ENCODE data around the gene SOCS6. TPM values are rescaled to one million over a fixed set of nuclear protein-coding genes. Genes with fewer than 3 reads are reported as not detected.

Gene SOCS6
- total and polyA plus RNA-seq, 8 donors: 18.0 to 26.6 (median 22.3) TPM

- H3K27ac ChIP-seq: no peak overlapping the region
- H3K4me1 ChIP-seq: peaks cover 18 to 47% of the 10 kb centered on the region in 2 donors
- no peaks in the 10 kb centered on the region for H3K36me3 ChIP-seq
- no peak overlapping the region for H3K4me3 ChIP-seq
- ATAC-seq (no peak), DNase-seq (no peak)
- no peak for TF ChIP-seq CTCF (IDR thresholded peaks at IDR 0.05)
- intact Hi-C loops (cut with DNase I): loop anchor here in 1 of 2 donors (10.0 kb wide), 1 partner anchor 132 kb away; no protein-coding TSS in a partner anchor
- peaks cover 0 to 11% of the 10 kb centered on the region in 2 donors for H3K27me3 ChIP-seq
- no peaks in the 10 kb centered on the region for H3K9me3 ChIP-seq
These were observed 3.8 kb downstream of the SOCS6 start for GRCh38 chr18:70292628-70293027.

GRCh38 chr18:70293166-70293565, 4.3 kb downstream of the SOCS6 start:
- no peak overlapping the region for H3K4me3 ChIP-seq
- ATAC-seq (no peak), DNase-seq (no peak)
- no peak for TF ChIP-seq CTCF (IDR thresholded peaks at IDR 0.05)
- no peaks in the 10 kb centered on the region for H3K36me3 ChIP-seq
- peaks cover 0 to 8% of the 10 kb centered on the region in 2 donors for H3K27me3 ChIP-seq
- peaks cover 18 to 47% of the 10 kb centered on the region in 2 donors for H3K4me1 ChIP-seq
- no peak overlapping the region for H3K27ac ChIP-seq
- intact Hi-C loops (cut with DNase I): loop anchor here in 1 of 2 donors (10.0 kb wide), 1 partner anchor 132 kb away; no protein-coding TSS in a partner anchor
- H3K9me3 ChIP-seq: no peaks in the 10 kb centered on the region

GRCh38 chr18:70294471-70295191, 5.8 kb downstream of the SOCS6 start:
- intact Hi-C loops (cut with DNase I): loop anchor here in 1 of 2 donors (10.0 kb wide), 1 partner anchor 130 kb away; no protein-coding TSS in a partner anchor
- Histone ChIP-seq H3K36me3 (no peaks in the 10 kb centered on the region), H3K27me3 (no peaks in the 10 kb centered on the region), H3K4me1 (peaks cover 18 to 47% of the 10 kb centered on the region in 2 donors), H3K4me3 (no peak overlapping the region), H3K27ac (no peak overlapping the region), H3K9me3 (no peaks in the 10 kb centered on the region)
- TF ChIP-seq CTCF (IDR thresholded peaks at IDR 0.05): no peak
- DNase-seq: no peak
- no peak for ATAC-seq

- Histone ChIP-seq H3K27ac (no peak overlapping the region), H3K4me1 (peaks cover 14 to 41% of the 10 kb centered on the region in 2 donors), H3K27me3 (no peaks in the 10 kb centered on the region), H3K4me3 (no peak overlapping the region), H3K36me3 (no peaks in the 10 kb centered on the region), H3K9me3 (no peaks in the 10 kb centered on the region)
- ATAC-seq: no peak
- intact Hi-C loops (cut with DNase I): loop anchor here in 1 of 2 donors (10.0 kb wide), 1 partner anchor 129 kb away; no protein-coding TSS in a partner anchor
- DNase-seq: no peak
- TF ChIP-seq CTCF (IDR thresholded peaks at IDR 0.05): no peak
These were observed 6.6 kb downstream of the SOCS6 start for GRCh38 chr18:70295192-70296188.

All from left lung (tissue), 10 donors.